Upper lobe of left lung (tissue), 4 donors: ENCODE results near the gene MGLL.

Experiments used
- POLR2A ChIP-seq, 4 donors: fragments of 450-650 bp; IDR thresholded peaks; one replicate each; pipeline ENCODE4 v1.5.1; 2016 to 2017; ENCODE audit warnings: antibody characterized with exemption in 4 of 4, mild to moderate bottlenecking in 2 of 4
- POLR2AphosphoS5 ChIP-seq, 2 donors: sonication (generic); formaldehyde crosslinking; IDR thresholded peaks; one replicate each; pipeline ENCODE4 v1.5.1; 2017; ENCODE audit warnings: antibody characterized with exemption in 2 of 2
- TF ChIP-seq, protein P1 (sequence below), 6 experiments: fragments of 450-650 bp in 4 of 6; fragments of 200-600 bp in 2 of 6; sonication (generic) in 2 of 6; IDR thresholded peaks; one replicate each; pipeline ENCODE4 v1.5.1; 2016 to 2019; ENCODE audit warnings: antibody characterized with exemption in 6 of 6

- TF ChIP-seq, protein P1, sequence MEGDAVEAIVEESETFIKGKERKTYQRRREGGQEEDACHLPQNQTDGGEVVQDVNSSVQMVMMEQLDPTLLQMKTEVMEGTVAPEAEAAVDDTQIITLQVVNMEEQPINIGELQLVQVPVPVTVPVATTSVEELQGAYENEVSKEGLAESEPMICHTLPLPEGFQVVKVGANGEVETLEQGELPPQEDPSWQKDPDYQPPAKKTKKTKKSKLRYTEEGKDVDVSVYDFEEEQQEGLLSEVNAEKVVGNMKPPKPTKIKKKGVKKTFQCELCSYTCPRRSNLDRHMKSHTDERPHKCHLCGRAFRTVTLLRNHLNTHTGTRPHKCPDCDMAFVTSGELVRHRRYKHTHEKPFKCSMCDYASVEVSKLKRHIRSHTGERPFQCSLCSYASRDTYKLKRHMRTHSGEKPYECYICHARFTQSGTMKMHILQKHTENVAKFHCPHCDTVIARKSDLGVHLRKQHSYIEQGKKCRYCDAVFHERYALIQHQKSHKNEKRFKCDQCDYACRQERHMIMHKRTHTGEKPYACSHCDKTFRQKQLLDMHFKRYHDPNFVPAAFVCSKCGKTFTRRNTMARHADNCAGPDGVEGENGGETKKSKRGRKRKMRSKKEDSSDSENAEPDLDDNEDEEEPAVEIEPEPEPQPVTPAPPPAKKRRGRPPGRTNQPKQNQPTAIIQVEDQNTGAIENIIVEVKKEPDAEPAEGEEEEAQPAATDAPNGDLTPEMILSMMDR (IDR thresholded peaks at IDR 0.05) = no peak
- TF ChIP-seq POLR2AphosphoS5 (IDR thresholded peaks at IDR 0.05) (peak in 1 of 2 donors; percentile 30), POLR2A (IDR thresholded peaks at IDR 0.05) (no peak)
Observed at GRCh38 chr3:127729556-127730056, 92.7 kb downstream of the MGLL start.
